Dedifferentiated amniotic fluid mesenchymal stem cell (primary cell): Measurements from ENCODE around the gene MZT2B.
"Not testable (repeated sequence)": the region's sequence is repeated elsewhere in the genome, so short reads cannot be mapped to it uniquely, and the experiment has no call there.

Experiments
- DNase-seq: peaks from one replicate; pipeline ENCODE4 v3.0.0-alpha.2; 2016; ENCODE audit errors: extremely low spot score

MZT2B gene

DNA sequence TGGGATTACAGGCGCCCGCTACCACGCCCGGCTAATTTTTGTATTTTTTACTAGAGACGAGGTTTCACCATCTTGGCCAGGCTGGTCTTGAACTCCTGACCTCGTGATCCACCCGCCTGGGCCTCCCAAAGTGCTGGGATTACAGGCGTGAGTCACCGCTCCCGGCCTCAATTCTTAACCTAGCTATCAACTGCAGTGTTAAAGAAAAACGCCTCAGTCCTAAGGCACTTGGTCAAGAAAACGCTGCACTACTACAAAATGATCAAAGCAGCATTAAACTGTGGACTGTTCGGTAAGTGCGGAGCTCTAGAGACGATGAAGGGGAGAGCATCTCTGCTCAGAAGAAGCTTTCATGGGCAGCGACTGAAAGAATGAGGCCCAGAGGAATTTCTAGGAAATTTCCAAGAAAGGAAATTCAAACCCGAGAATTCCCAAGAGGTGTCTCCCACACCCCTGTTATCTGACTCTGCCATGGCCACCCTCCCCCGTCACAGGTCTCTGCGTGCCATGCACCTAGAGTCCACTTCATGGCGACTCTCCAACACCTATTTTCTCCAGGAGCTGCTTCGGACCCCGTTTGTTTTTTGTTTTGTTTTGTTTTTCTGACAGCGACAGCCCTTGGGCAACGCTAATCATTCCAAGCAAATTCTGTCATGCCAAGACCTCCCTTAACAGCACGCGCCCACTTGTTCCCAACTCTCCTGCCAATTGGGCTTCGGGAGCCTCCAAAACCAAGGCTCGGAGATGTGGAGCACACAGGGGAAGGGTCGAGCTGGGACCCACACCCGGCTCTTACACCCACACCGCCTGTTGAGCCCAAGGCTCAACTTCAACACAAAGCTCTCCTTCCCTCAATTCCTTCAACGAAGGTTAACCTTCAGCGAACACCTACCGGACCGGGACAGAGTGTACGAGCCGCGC is 1.4 kb upstream of the MZT2B start:
- DNase-seq: not testable (repeated sequence)

GRCh38 chr2:130181325-130181879 is 660 bp upstream of the MZT2B start, which contains the start of gene SMPD4:
Gene SMPD4, minus strand, starts transcription at chr2:130181602. Its CDS starts 5,010 bp downstream, at chr2:130176592.
- peak; percentile 98 for DNase-seq

DNA sequence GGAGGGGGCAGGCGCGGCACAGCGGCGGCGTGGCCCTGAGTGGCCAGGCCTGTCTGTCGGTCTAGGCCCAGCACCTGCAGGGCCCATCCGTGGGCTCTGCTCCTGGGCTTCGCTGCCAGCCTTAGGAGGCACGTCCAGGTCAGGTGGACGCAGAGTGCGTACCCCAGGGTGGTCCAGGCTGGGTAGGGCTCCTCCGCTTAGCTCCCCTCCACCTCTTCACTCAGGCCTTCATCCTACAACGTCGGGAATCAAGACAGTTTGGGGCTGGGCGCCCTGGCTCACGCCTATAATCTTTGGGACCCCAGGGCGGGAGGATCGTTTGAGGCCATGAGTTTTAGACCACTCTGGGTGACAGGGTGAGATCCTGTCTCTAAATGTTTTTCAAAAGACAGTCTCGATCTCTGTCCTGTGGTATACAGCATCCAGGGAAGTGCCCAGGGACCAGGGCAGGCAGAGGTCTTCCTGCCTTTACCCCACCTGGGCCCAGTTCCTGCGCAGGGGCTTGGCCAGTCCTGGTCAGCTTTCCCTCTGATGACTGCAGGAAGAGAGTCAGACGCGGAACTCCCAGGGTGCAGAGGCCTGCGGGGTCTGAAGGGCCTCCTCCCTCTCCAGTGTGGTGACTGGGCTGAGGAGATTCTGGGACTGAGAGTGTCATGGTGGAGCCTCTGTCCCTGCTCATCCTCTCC is 907 bp downstream of the MZT2B start:
- DNase-seq: not testable (repeated sequence)

- DNase-seq: no peak
Measured at GRCh38 chr2:130183512-130184373, 1.7 kb downstream of the MZT2B start.

DNA sequence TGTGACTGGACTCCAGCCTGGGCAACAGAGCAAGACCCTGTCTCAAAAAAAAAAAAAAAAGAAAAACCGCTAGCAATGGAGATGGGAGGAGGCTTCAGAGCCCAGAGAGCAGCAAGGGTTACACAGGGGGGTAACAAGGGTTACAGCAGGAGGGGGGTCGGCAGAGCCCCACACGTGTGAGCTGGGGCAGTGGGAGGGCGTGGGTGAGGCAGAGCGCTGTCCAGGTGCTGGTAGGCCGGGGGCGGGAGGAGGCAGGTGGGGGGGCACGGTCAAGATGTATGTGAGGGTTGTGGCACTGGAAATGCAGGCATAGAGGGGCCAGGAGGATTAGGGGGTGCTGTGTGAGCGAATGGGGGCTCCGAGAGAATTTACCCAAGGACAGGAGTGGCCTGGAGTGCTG is 3.4 kb downstream of the MZT2B start:
- DNase-seq: no peak

DNA sequence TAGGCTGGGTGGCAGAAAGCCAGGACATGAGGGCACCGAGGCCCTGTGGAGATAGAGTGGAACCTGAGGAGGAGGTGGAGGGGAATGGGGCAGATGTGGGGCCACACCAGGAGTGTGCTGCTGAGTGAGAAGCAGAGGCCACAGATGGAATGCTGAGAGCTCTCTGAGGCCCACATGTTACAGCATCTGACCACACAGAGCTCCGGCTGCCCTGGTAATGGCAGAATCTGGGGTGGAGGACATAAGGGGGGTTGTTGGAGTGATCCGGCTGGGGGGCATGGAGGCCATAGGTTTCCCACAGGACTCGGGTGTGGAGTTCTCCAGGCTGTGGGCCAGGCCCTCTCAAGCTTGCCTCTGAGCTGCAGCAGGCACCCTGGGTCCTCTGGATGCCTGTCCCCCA is 3.8 kb downstream of the MZT2B start:
- DNase-seq: no peak

DNA sequence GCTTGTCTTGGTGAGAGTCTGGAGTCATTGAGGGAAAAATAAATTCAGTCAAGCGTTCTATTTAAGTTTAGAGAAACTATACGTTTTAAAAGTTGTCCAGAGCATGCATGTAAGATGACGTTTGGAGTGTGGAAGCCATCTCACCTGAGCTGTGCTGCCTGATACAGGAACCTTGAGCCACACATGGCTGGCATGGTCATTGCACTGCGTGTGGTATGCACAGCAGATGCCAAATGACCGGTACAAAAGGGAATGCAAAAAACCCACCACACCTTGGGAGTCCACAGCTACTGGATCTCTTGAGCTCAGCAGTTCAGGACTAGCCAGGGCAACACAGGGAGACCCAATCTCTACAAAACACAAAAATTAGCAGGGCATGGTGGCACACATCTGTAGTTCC is 4.3 kb downstream of the MZT2B start:
- DNase-seq: no peak

GRCh38 chr2:130187268-130187667 is 5.2 kb downstream of the MZT2B start:
- DNase-seq: no peak

DNA sequence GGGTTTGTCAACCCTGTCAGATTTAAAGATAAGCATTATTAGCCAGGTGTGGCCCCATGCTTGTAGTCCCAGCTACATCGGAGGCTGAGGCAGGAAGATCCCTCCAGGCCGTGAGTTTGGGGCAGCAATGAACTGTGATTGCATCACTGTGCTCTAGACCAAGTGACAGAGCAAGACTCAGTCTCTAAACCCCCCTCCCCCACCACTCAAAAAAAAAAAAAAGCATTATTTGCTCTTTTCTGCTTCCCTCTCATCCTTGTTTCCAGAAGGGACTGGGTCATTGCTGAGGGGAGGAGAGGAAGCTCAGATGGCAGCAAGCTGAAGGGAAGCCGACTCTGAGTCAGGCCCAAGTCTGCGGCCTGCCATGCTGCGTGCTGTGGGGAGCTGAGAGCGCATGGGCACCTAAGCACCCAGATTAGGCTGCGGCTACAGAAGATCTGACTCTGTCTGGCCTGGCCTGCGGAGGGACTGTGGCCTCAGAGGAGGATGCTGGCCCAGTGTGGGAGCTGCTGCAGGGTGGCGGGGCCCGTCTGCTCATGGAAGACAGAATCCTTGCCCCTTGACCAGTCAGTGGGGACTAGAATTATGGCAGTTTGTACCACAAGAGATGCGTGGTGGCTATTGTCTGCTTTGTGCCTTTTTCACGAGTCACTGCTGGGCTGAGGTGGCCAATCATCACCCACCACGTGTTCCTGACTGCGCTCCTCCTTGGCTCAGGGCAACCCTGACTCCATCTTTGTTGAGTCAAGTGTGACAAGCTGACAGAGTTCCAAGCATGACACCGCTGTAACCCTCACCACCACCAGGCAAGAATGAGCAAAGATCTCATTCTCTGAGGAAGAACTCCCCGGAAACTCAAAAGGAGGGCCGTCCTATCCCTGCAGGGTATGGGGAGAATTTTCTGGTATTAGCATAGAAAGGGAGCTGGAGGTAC is 6.1 kb downstream of the MZT2B start:
- not testable (repeated sequence) for DNase-seq

DNA sequence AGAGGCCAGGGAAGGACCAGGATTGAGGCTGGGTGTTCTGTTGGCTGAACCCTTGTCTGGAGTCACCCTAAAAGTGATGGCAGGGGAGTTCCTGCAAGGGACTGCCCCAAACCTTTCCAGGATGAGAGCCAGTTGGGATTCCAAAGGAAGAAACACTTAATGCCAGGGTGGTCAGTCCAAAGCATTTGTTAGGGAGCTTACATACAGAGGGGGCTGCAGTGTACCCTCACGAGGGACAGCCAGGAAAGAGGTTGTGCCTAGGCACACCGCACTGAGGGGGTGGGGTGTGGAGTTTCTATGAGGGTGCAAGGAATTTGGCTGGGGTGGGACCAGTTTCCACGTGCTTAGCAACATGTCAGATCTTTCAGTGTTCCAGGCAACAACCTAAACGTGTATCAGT is 6.9 kb downstream of the MZT2B start:
- not testable (repeated sequence) for DNase-seq

DNA sequence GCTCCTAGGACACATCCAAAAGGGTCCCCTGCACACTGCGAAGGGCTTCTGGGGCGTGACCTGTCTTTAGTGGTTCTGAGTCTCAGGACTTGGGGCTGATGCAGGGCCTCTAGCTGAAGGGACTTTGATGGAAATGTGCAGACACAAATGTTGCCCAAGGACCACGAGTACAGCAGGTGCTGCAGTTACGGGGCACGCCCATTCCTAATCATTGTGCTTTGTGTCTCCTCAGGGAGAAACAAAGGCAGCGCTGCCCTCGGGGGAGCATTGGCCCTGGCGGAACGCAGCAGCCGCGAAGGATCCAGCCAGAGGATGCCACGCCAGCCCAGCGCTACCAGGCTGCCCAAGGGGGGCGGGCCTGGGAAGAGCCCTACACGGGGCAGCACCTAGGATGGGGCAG is 8.2 kb downstream of the MZT2B start:
- no peak for DNase-seq

DNA sequence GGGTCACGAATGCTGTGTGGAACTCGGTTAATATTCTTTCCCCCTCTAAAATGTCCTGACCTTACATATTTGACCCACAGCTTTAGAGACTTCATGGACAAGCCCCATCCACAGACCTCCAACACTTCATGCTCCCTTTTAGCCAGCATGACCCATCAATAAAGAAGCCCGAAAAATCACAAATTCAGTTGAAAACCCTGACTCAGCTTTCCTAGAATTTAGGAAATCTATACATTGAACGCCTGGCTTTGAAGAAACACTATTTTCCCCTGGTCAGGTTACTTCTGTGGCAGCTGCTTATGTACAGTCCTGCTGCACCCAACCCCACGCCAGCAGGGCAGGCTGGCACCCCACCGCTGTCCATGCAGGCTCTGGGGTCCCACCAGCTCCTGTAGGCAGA is 9.3 kb downstream of the MZT2B start:
- DNase-seq: not testable (repeated sequence)

- not testable (repeated sequence) for DNase-seq
Measured at GRCh38 chr2:130192451-130192850, 10.4 kb downstream of the MZT2B start.

GRCh38 chr2:130193824-130194223 is 11.8 kb downstream of the MZT2B start:
- DNase-seq: not testable (repeated sequence)

DNA sequence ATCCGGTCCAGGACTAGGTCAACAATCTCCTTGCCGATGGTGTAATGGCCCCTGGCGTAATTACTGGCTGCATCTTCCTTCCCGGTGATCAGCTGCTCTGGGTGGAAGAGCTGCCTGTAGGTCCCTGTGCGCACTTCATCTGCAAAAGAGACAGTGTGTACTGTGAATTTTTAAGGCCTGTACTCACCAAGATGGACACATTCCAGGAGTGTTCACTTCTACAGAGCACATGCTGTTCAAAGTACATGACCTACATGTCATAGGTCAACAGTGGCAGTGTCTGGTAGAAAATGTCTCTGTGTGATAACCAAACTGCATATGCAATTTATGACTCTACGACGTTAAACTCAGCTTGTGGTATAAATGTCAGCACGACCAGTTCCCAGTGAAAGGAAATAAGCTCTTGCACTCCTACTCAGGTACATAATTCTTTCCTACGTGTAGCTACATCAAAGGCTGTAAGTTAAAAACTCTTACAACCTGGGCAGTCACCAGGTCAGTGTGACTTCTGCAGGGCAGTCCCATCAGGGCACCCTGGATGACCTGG is 13.1 kb downstream of the MZT2B start:
- DNase-seq: not testable (repeated sequence)

DNA sequence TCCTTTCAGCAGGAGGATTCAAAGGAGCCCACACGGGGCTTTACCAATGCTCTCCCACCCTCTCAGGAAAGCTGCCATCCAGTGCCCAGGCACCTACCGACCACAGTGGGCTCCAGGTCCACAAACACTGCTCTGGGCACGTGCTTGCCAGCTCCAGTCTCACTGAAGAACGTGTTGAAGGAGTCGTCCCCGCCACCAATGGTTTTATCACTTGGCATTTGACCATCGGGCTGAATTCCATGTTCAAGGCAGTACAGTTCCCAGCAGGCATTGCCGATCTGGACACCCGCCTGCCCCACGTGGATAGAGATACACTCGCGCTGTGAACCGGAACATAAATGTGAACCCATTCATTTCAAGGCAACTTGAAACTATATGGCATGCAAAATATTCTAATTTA is 14.0 kb downstream of the MZT2B start:
- not testable (repeated sequence) for DNase-seq

DNA sequence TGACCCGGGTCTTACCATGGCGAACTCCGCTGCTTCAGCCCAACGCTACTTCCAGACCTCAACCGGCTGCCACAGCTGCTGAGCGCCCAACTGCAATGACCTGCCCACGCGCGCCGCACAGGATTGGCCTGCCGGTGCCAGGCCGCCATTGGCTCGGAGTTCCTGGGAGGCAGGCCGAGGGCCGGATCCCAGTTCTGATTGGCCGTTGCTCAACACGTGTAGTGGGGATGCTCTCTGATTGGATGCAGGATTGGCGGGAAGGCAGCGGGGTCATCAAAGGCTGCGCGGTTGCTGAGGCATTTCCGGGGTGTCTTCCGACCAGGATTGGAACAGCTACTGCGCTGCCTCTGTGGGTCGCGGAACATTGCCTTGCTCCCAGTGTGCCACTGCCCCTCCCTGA is 16.3 kb downstream of the MZT2B start, which contains the start of gene TUBA3E:
Gene TUBA3E (minus strand): TSS at position 97 of the 400 bp plus-strand sequence. CDS start 79 bp downstream, at position 18.
- DNase-seq: no peak

GRCh38 chr2:130202518-130202917 is 20.5 kb downstream of the MZT2B start:
- not testable (repeated sequence) for DNase-seq

GRCh38 chr2:130203150-130203549 is 21.1 kb downstream of the MZT2B start:
- not testable (repeated sequence) for DNase-seq

DNA sequence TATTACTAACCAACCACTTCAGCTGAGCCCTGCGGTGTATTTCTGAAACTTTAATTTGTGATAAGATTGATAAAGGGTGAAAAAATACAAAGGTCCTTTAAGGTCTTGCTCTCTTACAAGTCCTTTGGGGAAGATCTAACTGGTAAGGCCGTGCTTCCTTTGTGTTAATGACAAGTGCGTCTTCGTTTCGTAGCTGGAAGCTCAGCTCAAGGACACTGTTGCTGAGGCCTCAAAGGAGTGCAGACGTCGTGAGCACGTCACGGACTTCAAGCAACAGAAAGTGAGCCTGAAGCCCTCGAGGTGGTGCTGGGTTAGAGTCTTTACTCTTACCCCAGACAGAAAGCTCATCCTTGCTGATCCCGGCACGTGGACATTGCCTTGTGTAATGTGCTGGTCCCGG is 25.0 kb downstream of the MZT2B start:
- DNase-seq: not testable (repeated sequence)
